ENCODE measurements around the gene CNTNAP2. TPM values are rescaled to one million over a fixed set of nuclear protein-coding genes. Genes with fewer than 3 reads are reported as not detected.

Gene CNTNAP2
- total RNA-seq, 1 experiment from 2014 or later, result 0.03 TPM

- Histone ChIP-seq H3K4me3 (ENCODE audit: low read depth in 2 of 2, low read length in 2 of 2) (no peak overlapping the region), H3K4me1 (ENCODE audit: control insufficient read depth, insufficient read depth, low read length) (no peaks in the 10 kb centered on the region), H3K27me3 (ENCODE audit: control insufficient read depth, insufficient read depth, low read length) (no peaks in the 10 kb centered on the region), H3K9me3 (ENCODE audit: control insufficient read depth, insufficient read depth, low read depth, low read length) (no peaks in the 10 kb centered on the region), H3K36me3 (ENCODE audit: control insufficient read depth, insufficient read depth, low read length) (no peaks in the 10 kb centered on the region), H3K27ac (ENCODE audit: low read length) (no peak overlapping the region)
- no peak for ATAC-seq
- ChIA-PET POLR2A (no interaction called here), CTCF (no interaction called here)
- intact Hi-C loops (cut with micrococcal nuclease; ENCODE audit: unreplicated experiment) (no loop called here), in situ Hi-C loops (cut with HindIII; ENCODE audit: low pct_unique_long_range_greater_than_20kb, low sequenced_read_pairs) (no loop called here)
- no peak for DNase-seq (ENCODE audit: low read depth, low spot score)
- TF ChIP-seq POLR2AphosphoS5 (IDR thresholded peaks at IDR 0.05; ENCODE audit: low read depth, low read length), result no peak
- TF ChIP-seq SIN3A (IDR thresholded peaks at IDR 0.05; ENCODE audit: borderline replicate concordance, insufficient read depth, low read depth, low read length), result no peak
- TF ChIP-seq TCF7L2 (IDR thresholded peaks at IDR 0.05; ENCODE audit: low read depth, low read length), result no peak
- TF ChIP-seq, protein P1, sequence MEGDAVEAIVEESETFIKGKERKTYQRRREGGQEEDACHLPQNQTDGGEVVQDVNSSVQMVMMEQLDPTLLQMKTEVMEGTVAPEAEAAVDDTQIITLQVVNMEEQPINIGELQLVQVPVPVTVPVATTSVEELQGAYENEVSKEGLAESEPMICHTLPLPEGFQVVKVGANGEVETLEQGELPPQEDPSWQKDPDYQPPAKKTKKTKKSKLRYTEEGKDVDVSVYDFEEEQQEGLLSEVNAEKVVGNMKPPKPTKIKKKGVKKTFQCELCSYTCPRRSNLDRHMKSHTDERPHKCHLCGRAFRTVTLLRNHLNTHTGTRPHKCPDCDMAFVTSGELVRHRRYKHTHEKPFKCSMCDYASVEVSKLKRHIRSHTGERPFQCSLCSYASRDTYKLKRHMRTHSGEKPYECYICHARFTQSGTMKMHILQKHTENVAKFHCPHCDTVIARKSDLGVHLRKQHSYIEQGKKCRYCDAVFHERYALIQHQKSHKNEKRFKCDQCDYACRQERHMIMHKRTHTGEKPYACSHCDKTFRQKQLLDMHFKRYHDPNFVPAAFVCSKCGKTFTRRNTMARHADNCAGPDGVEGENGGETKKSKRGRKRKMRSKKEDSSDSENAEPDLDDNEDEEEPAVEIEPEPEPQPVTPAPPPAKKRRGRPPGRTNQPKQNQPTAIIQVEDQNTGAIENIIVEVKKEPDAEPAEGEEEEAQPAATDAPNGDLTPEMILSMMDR (IDR thresholded peaks at IDR 0.05), result no peak
- TF ChIP-seq, protein P2, sequence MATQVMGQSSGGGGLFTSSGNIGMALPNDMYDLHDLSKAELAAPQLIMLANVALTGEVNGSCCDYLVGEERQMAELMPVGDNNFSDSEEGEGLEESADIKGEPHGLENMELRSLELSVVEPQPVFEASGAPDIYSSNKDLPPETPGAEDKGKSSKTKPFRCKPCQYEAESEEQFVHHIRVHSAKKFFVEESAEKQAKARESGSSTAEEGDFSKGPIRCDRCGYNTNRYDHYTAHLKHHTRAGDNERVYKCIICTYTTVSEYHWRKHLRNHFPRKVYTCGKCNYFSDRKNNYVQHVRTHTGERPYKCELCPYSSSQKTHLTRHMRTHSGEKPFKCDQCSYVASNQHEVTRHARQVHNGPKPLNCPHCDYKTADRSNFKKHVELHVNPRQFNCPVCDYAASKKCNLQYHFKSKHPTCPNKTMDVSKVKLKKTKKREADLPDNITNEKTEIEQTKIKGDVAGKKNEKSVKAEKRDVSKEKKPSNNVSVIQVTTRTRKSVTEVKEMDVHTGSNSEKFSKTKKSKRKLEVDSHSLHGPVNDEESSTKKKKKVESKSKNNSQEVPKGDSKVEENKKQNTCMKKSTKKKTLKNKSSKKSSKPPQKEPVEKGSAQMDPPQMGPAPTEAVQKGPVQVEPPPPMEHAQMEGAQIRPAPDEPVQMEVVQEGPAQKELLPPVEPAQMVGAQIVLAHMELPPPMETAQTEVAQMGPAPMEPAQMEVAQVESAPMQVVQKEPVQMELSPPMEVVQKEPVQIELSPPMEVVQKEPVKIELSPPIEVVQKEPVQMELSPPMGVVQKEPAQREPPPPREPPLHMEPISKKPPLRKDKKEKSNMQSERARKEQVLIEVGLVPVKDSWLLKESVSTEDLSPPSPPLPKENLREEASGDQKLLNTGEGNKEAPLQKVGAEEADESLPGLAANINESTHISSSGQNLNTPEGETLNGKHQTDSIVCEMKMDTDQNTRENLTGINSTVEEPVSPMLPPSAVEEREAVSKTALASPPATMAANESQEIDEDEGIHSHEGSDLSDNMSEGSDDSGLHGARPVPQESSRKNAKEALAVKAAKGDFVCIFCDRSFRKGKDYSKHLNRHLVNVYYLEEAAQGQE (IDR thresholded peaks at IDR 0.05; ENCODE audit: insufficient read depth in 1 of 2, low read depth in 2 of 2, low read length in 1 of 2), result no peak
- no TSS peak for BruUV-seq (replicated peaks)
Observed at GRCh38 chr7:146926841-146927240, 810.2 kb downstream of the CNTNAP2 start.

DNA sequence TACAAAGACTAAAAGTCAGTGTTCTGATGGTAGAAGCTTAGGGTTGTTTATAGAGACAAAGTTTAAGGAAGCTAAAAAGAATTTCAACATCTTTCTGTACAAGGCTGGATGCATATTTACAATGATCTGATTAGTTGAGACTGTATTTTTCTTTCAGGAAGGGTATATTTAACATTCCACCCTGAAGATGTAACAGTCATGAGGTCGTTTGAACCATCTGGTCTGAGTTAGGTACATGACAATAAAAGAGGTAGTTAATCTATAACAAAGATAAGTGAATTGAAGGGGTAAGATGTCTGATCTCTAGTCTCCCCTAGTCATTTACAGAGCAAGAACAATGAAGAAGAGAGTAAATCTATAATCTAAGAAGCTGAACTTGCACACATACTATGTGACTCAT is 821.2 kb downstream of the CNTNAP2 start:
- TF ChIP-seq TCF7L2 (IDR thresholded peaks at IDR 0.05; ENCODE audit: low read depth, low read length) (no peak), SIN3A (IDR thresholded peaks at IDR 0.05; ENCODE audit: borderline replicate concordance, insufficient read depth, low read depth, low read length) (no peak), POLR2AphosphoS5 (IDR thresholded peaks at IDR 0.05; ENCODE audit: low read depth, low read length) (no peak)
- TF ChIP-seq, protein P1 (IDR thresholded peaks at IDR 0.05), result no peak
- TF ChIP-seq, protein P2 (IDR thresholded peaks at IDR 0.05; ENCODE audit: insufficient read depth in 1 of 2, low read depth in 2 of 2, low read length in 1 of 2), result no peak
- H3K4me1 ChIP-seq (ENCODE audit: control insufficient read depth, insufficient read depth, low read length), result no peaks in the 10 kb centered on the region
- H3K9me3 ChIP-seq (ENCODE audit: control insufficient read depth, insufficient read depth, low read depth, low read length), result no peaks in the 10 kb centered on the region
- H3K36me3 ChIP-seq (ENCODE audit: control insufficient read depth, insufficient read depth, low read length), result no peaks in the 10 kb centered on the region
- no peak overlapping the region for H3K4me3 ChIP-seq (ENCODE audit: low read depth in 2 of 2, low read length in 2 of 2)
- ATAC-seq (no peak), DNase-seq (ENCODE audit: low read depth, low spot score) (no peak)
- no peak overlapping the region for H3K27ac ChIP-seq (ENCODE audit: low read length)
- ChIA-PET CTCF (no interaction called here), POLR2A (no interaction called here)
- H3K27me3 ChIP-seq (ENCODE audit: control insufficient read depth, insufficient read depth, low read length), result no peaks in the 10 kb centered on the region
- intact Hi-C loops (cut with micrococcal nuclease; ENCODE audit: unreplicated experiment) (no loop called here), in situ Hi-C loops (cut with HindIII; ENCODE audit: low pct_unique_long_range_greater_than_20kb, low sequenced_read_pairs) (no loop called here)
- BruUV-seq (replicated peaks), result no TSS peak
